Measurements from ENCODE around the gene S100A7. TPM values are rescaled to one million over a fixed set of nuclear protein-coding genes. Genes with fewer than 3 reads are reported as not detected.
A peak's percentile ranks its signal among the peaks of the same experiment; 100 is the strongest.
"Not testable (repeated sequence)": the region's sequence is repeated elsewhere in the genome, so short reads cannot be mapped to it uniquely, and the experiment has no call there.

The S100A7 gene
- total RNA-seq, 2 donors from 2014 or later, result not detected

DNA sequence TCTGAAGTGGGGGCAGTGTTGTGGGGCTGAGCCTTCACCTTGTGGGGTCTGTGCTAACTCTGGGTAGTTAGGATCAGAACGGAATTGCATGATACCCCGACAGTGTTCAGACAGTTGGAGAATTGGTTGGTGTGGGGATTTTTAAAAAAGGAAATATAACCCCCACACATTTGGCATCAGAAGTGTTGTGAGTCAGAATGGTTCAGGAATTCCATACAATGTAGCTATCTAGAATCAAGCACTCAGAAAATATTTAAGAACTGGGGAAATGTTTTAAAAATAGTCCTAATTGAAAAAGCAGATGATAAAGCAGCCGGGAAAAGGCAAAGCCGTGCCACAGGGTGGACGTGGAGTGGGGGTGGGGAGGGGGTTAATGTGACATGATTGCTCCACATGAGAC is 6.5 kb upstream of the S100A7 start:
- H3K27me3 ChIP-seq (ENCODE audit: control insufficient read depth, insufficient read depth, low read length, poor library complexity, severe bottlenecking), result peaks cover 7% of the 10 kb centered on the region
- H3K9ac ChIP-seq (ENCODE audit: extremely low read depth, low read length, poor library complexity, severe bottlenecking), result no peak overlapping the region
- TF ChIP-seq, protein P1, sequence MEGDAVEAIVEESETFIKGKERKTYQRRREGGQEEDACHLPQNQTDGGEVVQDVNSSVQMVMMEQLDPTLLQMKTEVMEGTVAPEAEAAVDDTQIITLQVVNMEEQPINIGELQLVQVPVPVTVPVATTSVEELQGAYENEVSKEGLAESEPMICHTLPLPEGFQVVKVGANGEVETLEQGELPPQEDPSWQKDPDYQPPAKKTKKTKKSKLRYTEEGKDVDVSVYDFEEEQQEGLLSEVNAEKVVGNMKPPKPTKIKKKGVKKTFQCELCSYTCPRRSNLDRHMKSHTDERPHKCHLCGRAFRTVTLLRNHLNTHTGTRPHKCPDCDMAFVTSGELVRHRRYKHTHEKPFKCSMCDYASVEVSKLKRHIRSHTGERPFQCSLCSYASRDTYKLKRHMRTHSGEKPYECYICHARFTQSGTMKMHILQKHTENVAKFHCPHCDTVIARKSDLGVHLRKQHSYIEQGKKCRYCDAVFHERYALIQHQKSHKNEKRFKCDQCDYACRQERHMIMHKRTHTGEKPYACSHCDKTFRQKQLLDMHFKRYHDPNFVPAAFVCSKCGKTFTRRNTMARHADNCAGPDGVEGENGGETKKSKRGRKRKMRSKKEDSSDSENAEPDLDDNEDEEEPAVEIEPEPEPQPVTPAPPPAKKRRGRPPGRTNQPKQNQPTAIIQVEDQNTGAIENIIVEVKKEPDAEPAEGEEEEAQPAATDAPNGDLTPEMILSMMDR (conservative IDR thresholded peaks at IDR 0.05), result no peak
- Mint-ChIP-seq H3K9me3 (peaks cover 23% of the 10 kb centered on the region), H3K36me3 (ENCODE audit: low read depth) (no peaks in the 10 kb centered on the region), H3K27ac (no peak overlapping the region), H3K4me1 (no peaks in the 10 kb centered on the region), H3K27me3 (ENCODE audit: insufficient read depth) (peaks cover 24% of the 10 kb centered on the region), H3K4me3 (no peak overlapping the region)
- no peaks in the 10 kb centered on the region for H3K4me1 ChIP-seq (ENCODE audit: control insufficient read depth, insufficient read depth, low read length)
- DNase-seq, result no peak
- H3K4me3 ChIP-seq (ENCODE audit: low read length), result no peak overlapping the region
- H3K27ac ChIP-seq (ENCODE audit: low read depth, low read length), result no peak overlapping the region
- no peaks in the 10 kb centered on the region for H3K36me3 ChIP-seq (ENCODE audit: control insufficient read depth, insufficient read depth, low read length)
- H3K9me3 ChIP-seq (ENCODE audit: control insufficient read depth, low read length), result peaks cover 13% of the 10 kb centered on the region
- 81 to 90% methylated on average over 3 to 5 of the region's 5 CpGs for WGBS, 2 experiments (ENCODE audit: insufficient coverage in 1 of 2, insufficient read length in 1 of 2)

- Mint-ChIP-seq H3K9me3 (peaks cover 14% of the 10 kb centered on the region), H3K27ac (no peak overlapping the region), H3K36me3 (ENCODE audit: low read depth) (no peaks in the 10 kb centered on the region), H3K27me3 (ENCODE audit: insufficient read depth) (peaks cover 25% of the 10 kb centered on the region), H3K4me1 (no peaks in the 10 kb centered on the region), H3K4me3 (no peak overlapping the region)
- WGBS, 2 experiments (ENCODE audit: insufficient coverage in 1 of 2, insufficient read length in 1 of 2), result 22 to 34% methylated on average over 19 to 23 of the region's 23 CpGs
- Histone ChIP-seq H3K27me3 (ENCODE audit: control insufficient read depth, insufficient read depth, low read length, poor library complexity, severe bottlenecking) (peaks cover 7% of the 10 kb centered on the region), H3K36me3 (ENCODE audit: control insufficient read depth, insufficient read depth, low read length) (no peaks in the 10 kb centered on the region), H3K4me1 (ENCODE audit: control insufficient read depth, insufficient read depth, low read length) (no peaks in the 10 kb centered on the region), H3K9me3 (ENCODE audit: control insufficient read depth, low read length) (peaks cover 4% of the 10 kb centered on the region), H3K27ac (ENCODE audit: low read depth, low read length) (no peak overlapping the region), H3K4me3 (ENCODE audit: low read length) (no peak overlapping the region), H3K9ac (ENCODE audit: extremely low read depth, low read length, poor library complexity, severe bottlenecking) (no peak overlapping the region)
- TF ChIP-seq, protein P1 (conservative IDR thresholded peaks at IDR 0.05), result peak; percentile 90
- DNase-seq, result peak; percentile 94
These were observed 5.6 kb upstream of the S100A7 start for GRCh38 chr1:153465811-153466636.

DNA sequence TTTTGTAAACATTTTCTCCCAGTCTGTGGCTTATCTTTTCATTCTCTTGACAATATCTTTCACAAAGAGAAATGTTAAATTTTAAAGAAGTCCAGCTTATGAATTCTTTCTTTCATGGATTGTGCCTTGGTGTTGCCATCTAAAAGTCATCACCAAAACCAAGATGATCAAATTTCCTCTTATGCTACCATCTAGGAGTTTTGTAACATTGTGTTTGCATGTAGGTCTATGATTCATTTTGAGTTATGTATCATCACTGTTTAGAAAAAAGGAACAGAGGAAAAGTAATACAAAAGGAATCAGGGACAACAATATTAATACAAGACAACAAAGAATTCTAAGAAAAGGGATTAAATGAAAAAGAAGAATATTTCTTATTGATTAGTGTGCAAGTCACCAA is 2.3 kb upstream of the S100A7 start:
- H3K9ac ChIP-seq (ENCODE audit: extremely low read depth, low read length, poor library complexity, severe bottlenecking); H3K4me3 Mint-ChIP-seq; H3K9me3 ChIP-seq (ENCODE audit: control insufficient read depth, low read length); H3K36me3 Mint-ChIP-seq (ENCODE audit: low read depth); H3K4me3 ChIP-seq (ENCODE audit: low read length); H3K4me1 Mint-ChIP-seq; DNase-seq; H3K9me3 Mint-ChIP-seq; H3K27me3 ChIP-seq (ENCODE audit: control insufficient read depth, insufficient read depth, low read length, poor library complexity, severe bottlenecking); H3K27ac Mint-ChIP-seq; H3K4me1 ChIP-seq (ENCODE audit: control insufficient read depth, insufficient read depth, low read length); H3K36me3 ChIP-seq (ENCODE audit: control insufficient read depth, insufficient read depth, low read length); H3K27ac ChIP-seq (ENCODE audit: low read depth, low read length): not testable (repeated sequence)
- peaks cover 25% of the 10 kb centered on the region for H3K27me3 Mint-ChIP-seq (ENCODE audit: insufficient read depth)
